ENCODE results near the gene SLC24A3. TPM values are rescaled to one million over a fixed set of nuclear protein-coding genes. Genes with fewer than 3 reads are reported as not detected.
"Not testable (repeated sequence)": the region's sequence is repeated elsewhere in the genome, so short reads cannot be mapped to it uniquely, and the experiment has no call there.

SLC24A3 gene
- total RNA-seq, 1 donor from 2014 or later: 0.62 TPM

- intact Hi-C loops (cut with micrococcal nuclease): no loop called here
- DNase-seq (no peak), ATAC-seq (no peak)
These were observed 537.2 kb downstream of the SLC24A3 start for GRCh38 chr20:19749618-19750071.

DNA sequence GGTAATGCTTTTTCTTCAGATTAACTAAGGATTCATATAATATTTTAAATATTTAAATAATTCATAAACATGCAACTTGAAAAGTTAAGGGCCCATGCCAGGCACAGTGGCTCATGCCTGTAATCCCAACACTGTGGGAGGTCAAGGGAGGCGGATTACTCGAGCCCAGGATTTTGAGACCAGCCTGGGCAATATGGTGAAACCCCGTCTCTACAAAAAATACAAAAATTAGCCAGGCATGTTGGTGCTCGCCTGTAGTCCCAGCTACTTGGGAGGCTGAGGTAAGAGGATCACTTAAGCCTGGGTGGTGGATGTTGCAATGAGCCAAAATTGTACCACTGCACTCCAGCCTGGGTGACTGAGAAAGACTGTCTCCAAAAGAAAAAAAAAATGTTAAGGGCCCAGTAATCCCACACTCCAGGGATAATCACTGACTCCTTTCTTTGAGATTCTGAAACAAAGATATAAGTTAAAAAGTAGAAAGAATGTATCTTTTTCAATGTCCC, 537.7 kb downstream of the SLC24A3 start:
- intact Hi-C loops (cut with micrococcal nuclease): no loop called here
- ATAC-seq (no peak), DNase-seq (no peak)

- intact Hi-C loops (cut with micrococcal nuclease): no loop called here
- ATAC-seq: no peak
- DNase-seq: no peak
These were observed 538.6 kb downstream of the SLC24A3 start for GRCh38 chr20:19750907-19751636.

DNA sequence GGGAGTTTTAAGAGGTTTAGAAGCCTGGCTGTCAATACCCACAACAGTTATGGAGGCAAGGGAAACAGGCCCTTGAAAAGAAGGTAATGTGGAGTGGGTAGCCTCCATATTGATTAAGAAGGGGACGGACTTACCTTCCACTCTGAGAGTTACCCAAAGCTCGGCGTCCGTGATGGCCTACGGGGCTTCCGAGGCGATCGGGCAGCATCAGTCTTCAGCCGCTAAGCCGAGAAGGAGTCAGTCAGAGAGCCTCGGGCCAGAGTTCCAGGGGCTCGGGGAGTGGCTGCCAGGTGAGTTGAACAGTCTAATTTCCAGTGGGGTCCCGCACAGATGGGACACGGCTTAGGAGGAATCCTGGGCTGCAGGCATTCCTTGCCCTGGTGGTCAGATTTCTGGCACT, 541.8 kb downstream of the SLC24A3 start:
- intact Hi-C loops (cut with micrococcal nuclease); DNase-seq: not testable (repeated sequence)

DNA sequence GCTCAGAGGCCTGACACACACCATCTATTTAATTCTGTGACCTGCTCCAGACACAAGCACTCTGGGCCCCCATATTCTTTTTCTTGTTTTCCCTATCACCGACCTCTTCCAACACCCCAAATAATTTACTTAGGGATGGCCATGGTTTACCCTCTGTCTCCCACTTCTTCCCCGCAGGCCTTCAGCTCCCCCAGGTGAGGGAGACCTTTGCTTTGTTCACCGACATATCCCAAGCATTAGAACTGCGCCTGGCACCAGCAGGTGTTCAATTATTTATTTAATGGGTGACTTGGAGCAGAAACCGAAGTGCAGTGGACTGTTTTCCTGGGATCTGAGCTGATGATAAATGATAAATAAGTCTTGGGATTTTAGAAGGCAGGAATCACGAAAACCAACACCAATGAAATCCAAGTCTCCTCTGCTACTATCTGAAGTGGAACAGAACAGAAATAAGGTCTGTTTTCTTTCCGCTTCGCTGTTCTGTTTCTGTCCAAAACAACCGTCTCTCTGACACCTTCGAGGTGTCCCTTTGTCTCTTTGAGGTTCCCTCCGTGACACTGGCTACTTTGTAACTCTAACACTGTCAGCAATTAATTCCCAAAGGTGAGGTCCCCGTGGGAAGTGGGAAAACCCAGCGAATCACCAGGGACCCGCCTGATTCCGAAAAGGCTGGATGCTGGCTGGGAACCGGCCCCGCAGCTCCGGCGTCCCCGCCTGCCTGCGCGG, 544.5 kb downstream of the SLC24A3 start:
- no peak for ATAC-seq
- intact Hi-C loops (cut with micrococcal nuclease): no loop called here
- DNase-seq: no peak

More for the DNA sequence above, 541.8 kb downstream of the SLC24A3 start:
- ATAC-seq: not testable (repeated sequence)

- ATAC-seq (peak; percentile 86), DNase-seq (peak; percentile 94)
- intact Hi-C loops (cut with micrococcal nuclease): no loop called here
These were observed 545.2 kb downstream of the SLC24A3 start for GRCh38 chr20:19757487-19758132.

DNA sequence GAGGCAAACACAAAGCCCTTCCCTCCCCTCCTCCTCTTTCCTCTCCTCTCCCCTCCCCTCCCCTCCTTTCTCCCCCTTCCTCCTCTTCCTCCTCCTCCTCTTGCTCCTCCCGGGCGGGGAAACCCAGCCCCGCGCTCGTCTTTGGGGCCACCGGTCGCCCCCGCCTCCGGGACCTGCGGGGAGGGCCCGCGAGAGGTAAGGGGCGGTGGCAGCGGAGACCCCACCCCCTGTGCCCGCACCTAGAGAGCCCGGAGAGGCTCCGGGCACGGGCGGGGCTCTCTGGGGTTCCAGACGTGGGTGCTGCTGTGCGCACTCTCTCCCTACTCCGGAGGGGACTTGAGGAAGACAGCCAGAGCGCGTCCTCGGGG, 545.7 kb downstream of the SLC24A3 start, which contains the start of gene RIN2:
Gene RIN2, plus strand, starts transcription at position 126 of the 368 bp plus-strand sequence. CDS start 131,344 bp downstream, outside the sequence.
- DNase-seq: peak; percentile 86
- peak; percentile 66 for ATAC-seq
- intact Hi-C loops (cut with micrococcal nuclease): no loop called here

DNA sequence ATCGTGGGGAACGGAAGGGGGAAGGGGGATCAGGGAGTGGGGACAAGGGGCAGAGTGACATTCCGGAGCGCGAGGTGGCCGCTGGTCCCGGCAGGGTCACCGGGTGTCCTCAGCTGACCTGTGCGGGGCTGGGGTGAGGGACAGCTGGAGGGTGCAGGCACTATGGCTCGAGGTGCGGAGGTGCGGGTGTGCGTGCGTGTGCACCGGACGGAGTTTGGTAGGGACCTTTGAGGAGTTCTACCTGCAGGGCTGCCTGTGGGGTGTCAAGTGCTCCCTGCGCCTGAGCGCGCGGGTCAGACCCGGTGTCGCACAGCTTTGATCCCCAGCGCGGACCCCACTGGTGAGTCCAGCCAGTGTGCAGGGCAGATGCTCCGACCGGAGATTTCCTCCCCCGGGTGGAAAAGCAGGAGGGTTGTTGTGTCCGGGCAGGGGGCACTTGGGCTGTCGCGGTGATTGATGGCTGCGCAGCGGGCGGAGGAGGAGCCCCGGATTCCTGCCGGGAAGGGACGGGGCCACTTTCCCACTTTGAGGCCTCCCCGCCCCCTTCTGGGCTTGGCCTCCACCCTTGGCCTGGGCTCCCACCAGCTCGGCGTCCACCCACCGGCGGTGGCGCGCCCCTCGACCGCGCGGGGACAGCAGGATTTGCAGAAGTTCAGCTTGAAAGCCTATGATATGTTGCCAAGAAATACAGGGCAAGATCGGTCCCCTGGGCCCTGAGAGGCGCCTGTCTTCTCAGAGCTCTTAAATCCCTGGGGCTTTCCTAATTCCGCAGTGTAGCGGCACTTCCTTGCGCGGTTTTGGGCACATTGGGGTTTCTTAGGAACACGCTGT, 546.3 kb downstream of the SLC24A3 start:
- ATAC-seq (peak; percentile 66), DNase-seq (peak; percentile 90)
- intact Hi-C loops (cut with micrococcal nuclease): no loop called here

GRCh38 chr20:19760371-19760721, 547.9 kb downstream of the SLC24A3 start:
- DNase-seq (no peak), ATAC-seq (no peak)
- intact Hi-C loops (cut with micrococcal nuclease): no loop called here

GRCh38 chr20:19761326-19761725, 548.9 kb downstream of the SLC24A3 start:
- DNase-seq (no peak), ATAC-seq (no peak)
- intact Hi-C loops (cut with micrococcal nuclease): no loop called here

DNA sequence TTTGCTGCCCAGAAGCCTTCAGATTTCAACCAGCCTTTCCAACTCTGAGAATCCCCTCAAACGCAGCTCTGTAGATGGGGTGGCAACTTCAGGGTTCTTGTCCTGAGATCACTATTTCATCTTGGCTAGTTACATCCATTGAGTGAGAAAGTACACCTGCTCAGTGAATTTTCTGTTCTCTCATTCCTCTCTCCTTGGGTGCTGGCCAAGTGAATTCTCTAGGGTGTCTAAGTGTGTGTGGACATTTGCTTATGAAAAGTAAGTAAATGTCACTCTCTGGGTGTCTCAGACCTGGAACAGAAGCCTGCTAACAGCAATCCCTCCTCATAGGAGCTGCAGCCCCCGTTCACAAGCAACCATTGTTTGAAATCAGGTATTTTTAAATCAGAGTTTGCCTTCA, 549.4 kb downstream of the SLC24A3 start:
- intact Hi-C loops (cut with micrococcal nuclease): no loop called here
- no peak for DNase-seq
- no peak for ATAC-seq

- intact Hi-C loops (cut with micrococcal nuclease): no loop called here
- no peak for DNase-seq
- no peak for ATAC-seq
These were observed 551.8 kb downstream of the SLC24A3 start for GRCh38 chr20:19764207-19764606.

- intact Hi-C loops (cut with micrococcal nuclease): no loop called here
- no peak for DNase-seq
- ATAC-seq: no peak
These were observed 552.8 kb downstream of the SLC24A3 start for GRCh38 chr20:19765266-19765665.

DNA sequence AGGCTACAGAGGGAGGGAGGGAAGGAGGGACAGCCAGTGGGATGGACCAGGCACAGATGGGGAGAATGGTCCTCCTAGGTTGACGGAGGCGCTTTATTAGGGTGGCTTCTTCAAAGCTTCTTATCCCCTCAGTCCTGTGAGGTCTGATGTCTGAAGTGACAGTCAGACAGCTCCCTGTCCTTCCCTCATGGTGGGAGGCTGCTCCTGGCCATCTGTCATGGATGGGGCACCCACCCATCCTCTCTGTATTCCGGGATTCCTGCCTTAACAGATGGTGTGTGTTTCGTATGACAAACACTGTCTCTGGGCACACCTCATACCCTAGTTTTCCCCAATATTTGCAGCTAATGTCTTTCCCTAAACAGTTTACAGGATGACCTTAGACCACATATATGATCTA, 553.5 kb downstream of the SLC24A3 start:
- DNase-seq (no peak), ATAC-seq (no peak)
- intact Hi-C loops (cut with micrococcal nuclease): no loop called here

DNA sequence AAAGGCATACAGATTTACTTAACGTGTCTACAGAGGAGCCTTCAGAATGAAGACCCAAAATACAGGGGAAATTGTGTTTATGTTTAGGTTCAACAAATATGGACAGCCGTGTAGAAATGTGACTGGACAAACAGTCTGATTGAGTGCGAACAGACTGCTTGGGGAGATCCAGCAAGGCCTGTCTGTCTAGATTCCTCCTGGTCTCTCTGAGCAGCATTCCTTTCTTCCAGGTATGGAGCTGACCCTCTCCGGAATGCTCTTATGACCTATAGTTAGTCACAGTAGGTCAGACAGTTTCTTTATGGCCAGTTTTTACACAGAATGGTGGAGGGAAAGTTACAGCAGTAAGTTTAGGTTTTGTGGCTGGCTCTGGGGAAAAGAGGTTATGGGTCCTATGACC, 554.6 kb downstream of the SLC24A3 start:
- DNase-seq (no peak), ATAC-seq (no peak)
- intact Hi-C loops (cut with micrococcal nuclease): no loop called here

DNA sequence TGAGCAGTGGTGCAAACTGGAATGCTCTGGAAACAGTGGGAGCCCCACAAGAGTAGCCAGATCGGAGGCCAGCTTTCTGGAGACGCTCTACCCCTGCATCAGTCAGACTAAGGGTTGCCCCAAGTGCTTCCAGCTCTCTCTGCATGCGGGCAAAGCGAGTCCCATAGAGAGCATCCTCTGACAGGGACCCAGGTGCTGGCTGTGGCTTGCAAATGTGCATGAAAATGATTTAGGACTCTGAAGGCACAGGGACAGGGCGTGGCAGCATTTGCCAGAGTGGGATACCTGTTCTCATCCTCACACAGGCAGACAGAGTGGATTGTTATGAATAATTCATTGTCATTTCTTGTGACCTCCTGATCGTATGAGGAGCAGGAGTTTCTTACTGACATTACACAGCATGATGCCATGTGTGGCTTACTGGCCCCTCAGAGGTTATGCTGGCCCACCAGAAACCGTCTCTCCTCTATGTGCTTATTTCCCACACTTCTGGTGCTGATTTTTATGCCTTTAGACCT, 555.9 kb downstream of the SLC24A3 start:
- intact Hi-C loops (cut with micrococcal nuclease): no loop called here
- no peak for DNase-seq
- no peak for ATAC-seq

DNA sequence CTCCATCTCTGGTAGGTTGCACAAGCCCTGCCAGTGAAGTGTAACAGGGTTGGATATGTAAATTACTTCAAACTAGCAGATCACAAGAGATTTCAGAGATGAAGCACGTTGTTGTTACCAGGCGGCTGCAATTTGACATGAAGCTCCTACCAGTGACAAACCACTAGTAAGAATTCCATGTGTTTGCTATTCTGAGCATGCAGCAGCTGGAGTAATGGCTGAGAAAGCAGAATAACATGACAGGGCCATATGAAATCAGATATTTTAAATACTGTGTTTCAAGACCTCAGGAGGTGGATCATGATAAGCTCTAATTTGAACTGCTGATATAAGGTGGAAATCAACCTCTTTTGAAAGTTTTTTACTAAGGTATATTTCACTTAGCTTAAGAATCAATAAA, 557.1 kb downstream of the SLC24A3 start:
- DNase-seq (no peak), ATAC-seq (no peak)
- intact Hi-C loops (cut with micrococcal nuclease): no loop called here

DNA sequence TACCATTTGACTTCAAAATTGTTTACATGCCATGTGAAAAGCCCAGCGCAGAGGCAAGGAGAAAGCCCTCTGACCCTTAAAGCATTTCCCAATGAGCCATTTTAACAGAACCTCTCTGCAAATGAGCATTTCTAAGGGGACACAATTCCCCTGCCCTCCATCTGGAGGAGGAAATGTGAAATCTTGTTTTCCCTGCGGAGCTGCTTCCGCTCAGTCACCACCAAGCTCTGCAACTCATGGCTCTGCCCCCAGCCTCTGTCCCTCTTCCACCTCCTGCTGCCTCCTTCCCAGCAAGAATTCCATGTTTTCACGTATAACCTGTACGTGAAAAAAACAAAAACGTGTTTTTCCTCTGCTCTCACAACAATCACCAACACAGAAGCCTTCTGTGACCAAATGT, 557.9 kb downstream of the SLC24A3 start:
- intact Hi-C loops (cut with micrococcal nuclease): no loop called here
- ATAC-seq: no peak
- DNase-seq: no peak

GRCh38 chr20:19771031-19771430, 558.6 kb downstream of the SLC24A3 start:
- intact Hi-C loops (cut with micrococcal nuclease): no loop called here
- DNase-seq: no peak
- no peak for ATAC-seq
